GM18951 (cell line): ENCODE data around the gene ASXL1.

Experiments
- POLR2A ChIP-seq: IDR thresholded peaks from 4 replicates; pipeline ENCODE4 v1.6.1; 2011; ENCODE audit warnings: mild to moderate bottlenecking; ENCODE audit not compliant: insufficient read length, insufficient read depth; ENCODE audit errors: extremely low read depth
- in situ Hi-C: fragments of 300-500 bp; cut with MboI; formaldehyde crosslinking; loops from one replicate; pipeline ENCODE4 v1.12.0; 2022; ENCODE audit warnings: low sequenced_read_pairs, mixed read lengths, inconsistent platforms; ENCODE audit not compliant: unreplicated experiment

The ASXL1 gene

GRCh38 chr20:32470025-32470861 is 112.1 kb downstream of the ASXL1 start:
- in situ Hi-C loops, result no loop called here
- no peak for TF ChIP-seq POLR2A

GRCh38 chr20:32470940-32471339 is 112.8 kb downstream of the ASXL1 start:
- in situ Hi-C loops, result no loop called here
- no peak for TF ChIP-seq POLR2A

- TF ChIP-seq POLR2A, result no peak
- in situ Hi-C loops, result no loop called here
These were observed 114.6 kb downstream of the ASXL1 start for GRCh38 chr20:32472581-32473207.

DNA sequence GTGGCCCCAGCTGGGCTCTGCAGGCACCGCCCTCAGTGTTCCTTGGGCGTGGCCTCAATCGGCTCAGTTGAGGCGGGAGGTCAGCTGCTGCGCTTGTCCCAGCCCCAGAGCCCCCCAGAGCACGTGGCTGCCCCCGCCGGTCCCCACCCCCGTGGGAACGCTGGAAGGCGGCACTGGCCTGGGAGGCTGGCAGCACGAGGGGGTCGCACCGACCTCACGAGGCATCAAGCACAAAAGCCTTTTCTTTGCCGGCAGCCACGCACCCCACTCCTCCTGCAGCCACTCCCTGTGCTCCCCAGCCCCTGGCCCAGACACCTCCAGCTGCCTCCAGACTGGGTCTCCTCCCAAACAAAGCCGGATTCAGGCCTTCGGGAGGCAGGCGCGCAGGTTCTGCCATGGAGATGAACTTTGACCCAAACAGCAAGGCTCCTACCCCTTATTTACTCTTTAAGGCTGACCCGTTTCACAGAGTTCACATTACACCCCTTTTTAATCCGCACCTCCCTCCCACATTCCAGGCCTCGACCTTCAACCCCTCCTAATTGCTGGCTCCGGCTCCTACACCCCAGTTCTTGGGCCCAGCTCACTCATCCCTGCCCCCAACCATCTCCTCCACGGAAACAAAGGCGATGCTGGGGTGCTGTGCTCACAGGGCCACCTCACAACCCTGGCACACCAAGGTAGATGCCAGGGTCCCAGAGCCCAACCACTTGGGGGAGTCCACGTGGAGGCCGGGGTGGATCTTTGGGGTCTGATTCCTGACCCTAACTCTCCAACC is 115.3 kb downstream of the ASXL1 start:
- no peak for TF ChIP-seq POLR2A
- in situ Hi-C loops, result no loop called here

DNA sequence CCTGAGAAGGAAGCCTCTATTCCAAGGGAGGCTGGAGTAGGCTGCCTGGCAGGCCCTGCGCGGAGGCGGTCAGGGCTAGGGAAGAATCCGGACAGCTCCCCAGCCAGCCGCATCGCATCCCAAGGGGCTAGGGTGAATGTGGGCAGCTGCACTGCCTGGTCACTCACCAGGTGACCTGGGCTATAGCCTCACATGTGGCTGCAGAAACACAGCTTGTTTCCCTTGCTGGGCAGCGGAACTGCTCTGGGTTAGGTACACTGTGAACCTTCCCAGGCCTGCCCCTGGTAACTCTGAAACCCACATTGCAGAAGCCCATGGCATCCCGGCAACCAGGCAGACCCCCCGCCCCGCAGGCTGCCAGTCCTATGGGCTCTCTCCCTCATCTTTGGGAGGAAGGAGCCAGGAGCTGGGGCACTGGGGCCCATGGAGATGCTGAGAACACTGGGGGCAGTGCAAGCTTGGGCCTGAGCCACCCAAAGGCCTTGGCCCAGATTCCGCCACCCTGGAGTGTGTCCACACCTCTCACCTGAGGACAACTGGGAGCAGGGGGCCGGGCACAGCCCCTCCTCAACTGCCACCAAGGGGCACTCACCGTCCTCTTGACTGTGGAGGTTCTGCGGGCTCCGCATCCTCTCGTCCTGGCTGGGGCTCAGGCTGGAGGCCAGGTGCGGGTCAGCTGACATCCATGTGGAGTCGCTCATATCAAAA is 116.0 kb downstream of the ASXL1 start:
- no peak for TF ChIP-seq POLR2A
- in situ Hi-C loops, result no loop called here

DNA sequence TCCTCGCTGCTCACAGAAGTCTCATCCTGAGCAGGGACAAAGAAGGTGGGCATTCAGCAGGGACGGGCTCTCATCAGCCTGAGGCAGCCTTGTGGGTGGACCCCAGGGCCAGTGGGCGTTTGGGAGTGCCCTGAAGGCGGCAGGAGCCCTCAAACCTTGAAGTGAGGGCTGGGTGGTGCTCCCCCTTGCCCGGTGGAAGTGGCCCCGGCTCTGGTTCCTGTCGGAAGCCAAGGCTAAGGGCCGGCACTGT is 116.5 kb downstream of the ASXL1 start:
- in situ Hi-C loops, result no loop called here
- TF ChIP-seq POLR2A, result no peak

DNA sequence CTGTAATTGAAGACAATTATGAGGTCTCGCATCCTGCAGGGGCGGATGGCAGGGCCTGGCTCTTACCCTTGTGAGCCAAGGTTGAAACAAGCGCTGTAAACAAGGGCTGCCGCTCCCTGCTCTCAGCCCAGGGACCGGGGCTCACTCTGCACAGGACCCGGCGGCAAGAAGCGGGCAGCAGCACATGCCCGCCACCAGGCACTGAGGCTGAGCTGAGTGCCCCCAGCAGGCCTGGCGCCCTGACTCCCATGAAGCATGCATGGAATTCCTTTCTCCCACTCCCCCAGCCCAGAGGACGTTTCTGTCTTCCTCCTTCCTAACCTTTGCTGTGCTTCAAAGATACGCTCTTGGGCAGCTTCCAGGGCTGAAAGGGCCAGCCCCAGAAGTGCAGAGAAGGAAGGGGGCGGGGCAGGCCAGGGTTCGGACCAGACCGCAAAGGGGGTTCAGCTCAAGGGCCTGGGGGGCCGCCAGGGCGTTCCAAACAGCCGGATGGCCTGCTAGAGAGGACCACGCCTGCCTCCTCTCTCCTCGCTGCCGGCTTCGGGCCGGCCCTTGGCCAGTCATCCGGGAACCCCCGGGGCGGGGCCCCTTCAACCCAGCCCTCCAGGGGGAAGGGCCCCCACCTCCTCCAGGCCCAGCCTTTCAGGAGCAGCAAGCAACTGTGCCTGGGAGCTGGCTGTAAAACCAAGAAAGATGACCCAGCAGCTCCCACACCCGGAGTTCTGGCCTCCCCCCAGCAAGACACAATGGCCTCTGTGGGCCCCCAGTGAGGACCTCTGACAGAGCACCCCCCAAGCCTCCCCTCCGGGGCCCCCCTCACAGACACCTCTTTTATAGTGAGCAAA is 117.1 kb downstream of the ASXL1 start:
- no peak for TF ChIP-seq POLR2A
- in situ Hi-C loops, result no loop called here

DNA sequence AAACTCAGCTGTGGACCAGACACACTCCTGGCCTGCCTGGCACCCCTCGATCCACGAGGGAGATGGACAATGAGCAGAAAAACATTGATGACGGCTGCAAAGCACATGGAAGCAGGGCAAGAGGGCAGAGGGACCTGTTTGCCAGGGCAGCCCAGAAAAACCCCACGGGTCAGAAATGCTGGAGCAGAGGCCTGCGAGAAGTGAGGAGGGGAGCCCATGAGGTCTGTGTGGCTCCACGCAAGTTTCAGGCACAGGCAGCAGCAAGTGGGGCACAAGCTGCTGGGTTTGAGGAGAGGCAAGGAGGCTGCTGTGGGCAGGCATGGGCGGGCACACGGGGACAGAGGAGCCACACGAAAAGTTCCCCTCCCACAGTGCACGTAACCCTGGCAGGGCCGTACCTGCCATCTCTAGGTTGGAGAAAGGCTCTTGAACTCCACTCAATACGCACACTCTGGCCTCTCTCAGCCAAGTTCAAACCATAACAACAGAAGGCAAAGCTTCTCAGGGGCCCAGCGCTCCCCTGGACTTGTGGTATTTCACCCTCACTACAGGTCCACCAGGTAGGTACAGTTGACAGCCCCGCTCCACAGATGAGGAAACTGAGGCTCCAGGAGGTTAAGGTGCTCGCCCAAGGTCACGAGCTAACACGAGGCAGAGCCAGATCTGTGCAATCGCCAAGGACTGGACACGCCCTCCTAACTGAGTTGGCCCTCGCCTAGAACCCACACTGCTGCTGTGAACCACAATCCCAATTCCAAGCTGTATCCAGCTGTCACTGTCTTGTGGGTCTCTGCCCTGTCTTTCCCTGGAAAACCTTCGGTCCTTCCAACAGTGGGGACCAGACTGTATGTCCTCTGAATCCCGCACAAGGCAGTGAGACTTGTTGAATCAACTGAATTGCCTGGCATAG is 118.8 kb downstream of the ASXL1 start:
- TF ChIP-seq POLR2A, result no peak
- in situ Hi-C loops, result no loop called here

DNA sequence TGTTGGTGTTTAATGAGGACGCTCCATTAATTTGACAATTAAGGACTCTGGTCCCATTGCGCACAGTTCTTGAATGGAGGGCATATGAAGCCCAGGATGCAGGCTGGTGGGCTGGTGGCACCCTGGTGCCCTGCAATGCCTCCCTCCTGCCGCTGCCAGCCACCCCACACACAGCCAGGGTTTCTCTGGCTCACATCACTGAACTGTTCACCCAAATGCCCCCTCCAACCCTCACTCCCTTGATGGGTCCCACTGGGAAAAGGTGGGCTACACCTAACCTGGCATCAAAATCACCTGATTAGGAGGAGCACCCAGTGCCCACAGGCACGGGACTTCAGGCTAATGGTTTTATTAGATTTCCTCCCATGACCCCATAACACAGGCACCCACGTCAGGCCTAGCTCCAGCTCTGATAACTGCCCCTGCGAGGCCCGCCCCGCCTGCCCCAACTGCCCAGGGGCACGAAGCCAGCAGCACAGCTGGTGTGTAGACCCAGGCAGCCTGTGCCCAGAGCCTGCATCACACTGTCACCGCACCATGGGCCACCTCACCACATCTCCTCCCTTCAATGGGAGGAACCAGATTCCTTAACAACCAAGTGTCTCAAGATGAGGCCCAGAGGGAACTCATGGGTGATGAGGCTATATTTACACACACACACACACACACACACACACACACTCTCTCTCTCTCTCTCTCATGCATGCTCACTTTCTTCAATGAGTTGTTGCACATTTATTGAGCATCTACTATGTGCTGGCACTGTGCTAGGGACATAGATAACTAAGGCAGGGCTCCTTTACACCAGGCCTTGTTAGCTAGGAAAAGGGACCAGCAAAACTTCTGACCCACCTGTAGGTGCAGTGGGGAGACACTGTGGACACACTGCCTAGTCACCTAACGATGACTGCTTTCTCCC is 119.7 kb downstream of the ASXL1 start:
- in situ Hi-C loops, result no loop called here
- TF ChIP-seq POLR2A, result no peak

DNA sequence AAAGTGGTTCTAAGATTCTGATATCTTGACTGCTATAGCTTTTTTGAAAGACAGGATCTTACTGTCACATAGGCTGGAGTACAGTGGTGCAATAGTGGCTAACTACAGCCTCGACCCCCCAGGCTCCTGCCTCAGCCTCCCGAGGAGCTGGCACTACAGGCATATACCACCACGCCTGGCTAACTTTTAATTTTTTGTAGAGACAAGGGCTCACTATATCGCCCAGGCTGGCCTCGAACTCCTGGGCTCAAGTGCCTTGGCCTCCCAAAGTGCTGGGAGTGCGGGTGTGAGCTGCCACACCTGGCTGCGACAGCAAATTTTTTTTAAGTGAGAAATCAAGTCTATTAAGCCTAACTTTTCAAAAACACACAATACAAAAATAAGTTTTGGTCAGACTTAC is 120.4 kb downstream of the ASXL1 start:
- in situ Hi-C loops, result no loop called here
- TF ChIP-seq POLR2A, result no peak

DNA sequence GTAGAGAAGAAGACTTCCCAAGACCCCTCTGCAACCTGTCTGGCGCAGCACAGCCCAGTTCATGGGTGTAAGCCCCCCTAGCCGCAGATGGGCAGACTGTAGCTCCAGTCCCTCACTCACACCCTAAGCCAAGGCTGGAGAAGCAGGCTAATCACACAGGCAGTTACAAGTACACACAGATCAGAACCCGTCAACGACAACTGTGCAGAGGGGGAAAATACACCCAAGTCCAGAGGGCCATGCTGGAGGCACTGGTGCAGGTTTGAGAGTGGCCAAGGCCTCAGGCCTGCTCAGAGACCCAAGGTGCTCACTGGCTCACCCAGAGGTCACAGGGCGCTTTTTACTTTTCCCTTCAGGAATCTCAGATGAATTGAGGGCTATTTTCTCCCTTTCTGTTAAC is 120.9 kb downstream of the ASXL1 start:
- no peak for TF ChIP-seq POLR2A
- in situ Hi-C loops, result no loop called here

DNA sequence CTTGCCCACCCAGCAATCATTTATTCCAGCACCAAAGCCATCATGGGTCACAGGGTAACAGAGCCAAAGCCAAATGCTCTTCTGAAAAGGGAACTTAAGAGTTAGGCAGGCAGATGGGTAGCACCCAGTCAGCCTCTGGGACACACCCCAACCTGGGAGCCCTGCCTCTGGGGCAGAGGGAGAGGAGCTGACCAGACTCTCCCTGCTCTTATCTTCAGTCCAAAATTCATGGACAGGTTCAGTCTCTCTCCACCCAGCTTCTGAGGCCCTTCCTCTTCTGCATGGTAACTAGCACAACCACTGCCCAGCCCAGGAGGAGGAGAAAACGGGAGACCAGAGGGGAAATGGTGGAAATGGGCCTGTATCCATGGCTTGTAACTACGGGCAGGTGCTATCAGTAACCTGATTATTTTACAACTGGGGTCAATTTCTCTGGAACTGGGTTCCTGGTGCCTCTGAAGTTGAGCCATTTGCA is 121.6 kb downstream of the ASXL1 start:
- in situ Hi-C loops, result no loop called here
- TF ChIP-seq POLR2A, result no peak
